HEK293 (cell line): Measurements from ENCODE around the gene SEMA4D.

Experiments
- CTCF ChIA-PET: fragments of 350-600 bp; formaldehyde crosslinking; extraction: SDS; loops from one replicate; lab custom pipeline; 2021; ENCODE audit warnings: antibody characterized with exemption; lab: Yijun Ruan, JAX
- POLR2A ChIA-PET: fragments of 300-600 bp; formaldehyde crosslinking; extraction: SDS; loops from one replicate; lab custom pipeline; 2020; ENCODE audit warnings: antibody characterized with exemption, inconsistent platforms; lab: Yijun Ruan, JAX
- H3K27ac ChIP-seq: fragments of 200-500 bp; sonication (Bioruptor generic); 2 replicates; pipeline ENCODE4 v1.5.1; 2014; ENCODE audit warnings: low read depth, low read length, control low read depth, inconsistent platforms; ENCODE audit errors: extremely low read depth
- H3K36me3 ChIP-seq, 2 experiments: fragments of 200-500 bp in 1 of 2; sonication (Bioruptor generic) in 1 of 2; 1 replicate in 1 of 2; 2 replicates in 1 of 2; pipeline ENCODE4 v1.5.1; 2014 to 2017; ENCODE audit warnings: inconsistent platforms in 2 of 2, low read length in 2 of 2; ENCODE audit not compliant: control insufficient read depth in 2 of 2, insufficient read depth in 1 of 2
- H3K4me1 ChIP-seq: fragments of 200-500 bp; sonication (Bioruptor generic); 2 replicates; pipeline ENCODE4 v1.5.1; 2014; ENCODE audit warnings: mild to moderate bottlenecking, low read length, inconsistent platforms; ENCODE audit not compliant: control insufficient read depth, insufficient read depth
- H3K4me3 ChIP-seq: 2 replicates; pipeline ENCODE4 v1.5.1; 2011; ENCODE audit warnings: low read depth, mild to moderate bottlenecking, control low read depth, low read length, moderate library complexity
- H3K9me3 ChIP-seq: fragments of 200-500 bp; sonication (Bioruptor generic); 2 replicates; pipeline ENCODE4 v1.5.1; 2014; ENCODE audit warnings: low read depth, low read length, inconsistent platforms; ENCODE audit not compliant: control insufficient read depth, insufficient read depth
- BCL11A ChIP-seq: fragments of 450-650 bp; formaldehyde crosslinking; IDR thresholded peaks from 2 replicates; pipeline ENCODE4 v1.5.1; 2016; ENCODE audit warnings: low read depth, missing biosample characterization, missing genetic modification characterization
- GLIS2 ChIP-seq: fragments of 450-650 bp; formaldehyde crosslinking; IDR thresholded peaks from 2 replicates; pipeline ENCODE4 v1.5.1; 2016; ENCODE audit warnings: missing biosample characterization, missing genetic modification characterization
- HOXA7 ChIP-seq: sonication (generic); formaldehyde crosslinking; IDR thresholded peaks from 2 replicates; pipeline ENCODE4 v1.8.1; 2022; ENCODE audit warnings: missing genetic modification reagents, borderline replicate concordance
- HOXC10 ChIP-seq: sonication (generic); formaldehyde crosslinking; IDR thresholded peaks from 2 replicates; pipeline ENCODE4 v1.8.1; 2023; ENCODE audit warnings: mild to moderate bottlenecking, missing genetic modification reagents
- KLF16 ChIP-seq: fragments of 450-650 bp; formaldehyde crosslinking; IDR thresholded peaks from 2 replicates; pipeline ENCODE4 v1.5.1; 2017; ENCODE audit warnings: missing biosample characterization, missing genetic modification characterization
- ZNF10 ChIP-seq: fragments of 450-650 bp; formaldehyde crosslinking; IDR thresholded peaks from 2 replicates; pipeline ENCODE4 v1.5.1; 2017; ENCODE audit warnings: missing biosample characterization, missing genetic modification characterization
- ZNF114 ChIP-seq: fragments of 450-650 bp; formaldehyde crosslinking; IDR thresholded peaks from 2 replicates; pipeline ENCODE4 v1.5.0; 2017; ENCODE audit warnings: missing biosample characterization, missing genetic modification characterization
- ZNF157 ChIP-seq: fragments of 450-650 bp; formaldehyde crosslinking; IDR thresholded peaks from 2 replicates; pipeline ENCODE4 v1.5.1; 2016; ENCODE audit warnings: missing biosample characterization, missing genetic modification characterization
- ZNF221 ChIP-seq: fragments of 450-650 bp; formaldehyde crosslinking; IDR thresholded peaks from 2 replicates; pipeline ENCODE4 v1.5.1; 2017; ENCODE audit warnings: missing biosample characterization, missing genetic modification characterization, borderline replicate concordance
- ZNF266 ChIP-seq: fragments of 450-650 bp; formaldehyde crosslinking; IDR thresholded peaks from 2 replicates; pipeline ENCODE4 v1.5.1; 2016; ENCODE audit warnings: missing biosample characterization, missing genetic modification characterization, low read depth
- ZNF366 ChIP-seq: fragments of 450-650 bp; formaldehyde crosslinking; conservative IDR thresholded peaks from 2 replicates; pipeline ENCODE4 v1.5.1; 2016; ENCODE audit warnings: missing biosample characterization, missing genetic modification characterization
- ZNF423 ChIP-seq: fragments of 450-650 bp; formaldehyde crosslinking; IDR thresholded peaks from 2 replicates; pipeline ENCODE4 v1.5.1; 2016; ENCODE audit warnings: missing biosample characterization, missing genetic modification characterization
- ZNF433 ChIP-seq: fragments of 450-650 bp; formaldehyde crosslinking; IDR thresholded peaks from 2 replicates; pipeline ENCODE4 v1.5.1; 2016; ENCODE audit warnings: missing biosample characterization, missing genetic modification characterization, low read depth
- ZNF555 ChIP-seq: fragments of 450-650 bp; formaldehyde crosslinking; conservative IDR thresholded peaks from 2 replicates; pipeline ENCODE4 v1.5.1; 2017; ENCODE audit warnings: missing biosample characterization, mild to moderate bottlenecking, missing genetic modification characterization, inconsistent platforms
- ZNF600 ChIP-seq: fragments of 450-650 bp; formaldehyde crosslinking; IDR thresholded peaks from 2 replicates; pipeline ENCODE4 v1.5.1; 2016; ENCODE audit warnings: missing biosample characterization, missing genetic modification characterization
- ZNF654 ChIP-seq: fragments of 450-650 bp; formaldehyde crosslinking; IDR thresholded peaks from 2 replicates; pipeline ENCODE4 v1.5.1; 2016; ENCODE audit warnings: low read depth, missing biosample characterization, missing genetic modification characterization
- TF ChIP-seq, protein P1 (sequence below): fragments of 450-650 bp; formaldehyde crosslinking; IDR thresholded peaks from 2 replicates; pipeline ENCODE4 v1.5.1; 2017; ENCODE audit warnings: missing biosample characterization, missing genetic modification characterization
- TF ChIP-seq, protein P2 (sequence below): fragments of 450-650 bp; formaldehyde crosslinking; IDR thresholded peaks from 2 replicates; pipeline ENCODE4 v1.5.1; 2016; ENCODE audit warnings: missing biosample characterization, missing genetic modification characterization
- TF ChIP-seq, protein P3 (sequence below): fragments of 450-650 bp; IDR thresholded peaks from 2 replicates; pipeline ENCODE4 v1.5.1; 2018; ENCODE audit warnings: missing biosample characterization, missing genetic modification characterization
- TF ChIP-seq, protein P4 (sequence below): fragments of 450-650 bp; formaldehyde crosslinking; IDR thresholded peaks from 2 replicates; pipeline ENCODE4 v1.5.1; 2017; ENCODE audit warnings: missing biosample characterization, missing genetic modification characterization
- TF ChIP-seq, protein P5 (sequence below): fragments of 450-650 bp; formaldehyde crosslinking; IDR thresholded peaks from 2 replicates; pipeline ENCODE4; 2016; ENCODE audit warnings: missing biosample characterization, missing genetic modification characterization
- TF ChIP-seq, protein P6 (sequence below): fragments of 450-650 bp; formaldehyde crosslinking; IDR thresholded peaks from 2 replicates; pipeline ENCODE4 v1.5.1; 2016; ENCODE audit warnings: missing biosample characterization, missing genetic modification characterization

SEMA4D gene

DNA sequence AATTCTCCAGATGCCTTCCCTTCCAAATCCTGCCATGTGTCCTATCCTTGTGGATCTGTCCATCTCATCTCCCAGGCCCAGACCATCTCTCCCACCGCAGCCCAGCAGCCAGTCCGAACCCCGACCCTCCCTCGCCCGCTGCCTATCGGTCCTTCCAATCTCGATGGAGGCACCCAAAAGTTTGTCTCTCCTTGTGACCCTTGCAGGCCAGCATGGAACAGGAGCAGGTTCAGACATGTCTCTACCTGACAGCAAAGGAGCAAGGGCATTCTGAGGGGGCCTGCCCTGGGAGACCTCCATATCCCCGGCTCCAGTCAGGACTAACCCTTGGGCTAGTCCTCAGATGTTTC, 51.0 kb downstream of the SEMA4D start (continued):
- no peak for TF ChIP-seq KLF16 (tag by site-specific recombination)

DNA sequence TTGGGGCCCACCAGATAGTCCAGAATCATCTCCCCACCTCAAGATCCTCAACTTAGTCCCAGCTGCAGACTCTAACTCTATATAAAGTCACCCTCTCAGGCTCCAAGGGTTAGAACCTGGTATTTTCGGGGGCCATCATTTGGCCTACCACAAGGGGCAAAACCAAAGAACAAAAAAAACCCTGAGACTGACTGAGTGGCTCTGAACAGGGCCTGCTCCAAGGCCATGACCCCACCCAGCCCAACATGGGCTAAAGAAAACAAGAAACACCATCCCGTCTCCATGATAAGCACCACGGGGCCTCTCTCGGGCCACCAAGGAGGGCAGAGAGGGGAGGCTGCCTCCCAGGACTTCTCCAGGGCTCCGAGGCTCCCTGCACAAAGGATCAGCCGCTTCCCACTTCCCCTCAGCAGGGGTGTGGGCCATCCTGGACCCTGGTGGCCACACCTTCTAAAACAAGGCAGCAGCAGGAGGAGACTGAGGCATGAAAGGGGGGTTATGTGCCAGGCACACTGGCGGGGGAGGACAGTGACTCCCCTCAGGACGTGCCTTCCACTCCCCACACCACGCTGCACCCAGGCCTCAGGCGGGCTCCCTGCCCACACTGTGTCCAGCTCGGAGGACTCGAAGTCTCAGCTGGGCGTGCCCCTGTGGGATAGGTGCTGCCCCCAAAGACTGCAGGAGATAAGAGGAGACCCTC, 51.5 kb downstream of the SEMA4D start:
- Histone ChIP-seq H3K27ac (no peak overlapping the region), H3K36me3 (peaks cover 0 to 14% of the 10 kb centered on the region in 2 experiments; a peak in 1 of 3 replicates), H3K4me1 (no peaks in the 10 kb centered on the region), H3K9me3 (no peaks in the 10 kb centered on the region), H3K4me3 (no peak overlapping the region)
- TF ChIP-seq ZNF555 (no peak), ZNF157 (no peak), HOXA7 (CRISPR knock-in tag) (no peak), ZNF433 (no peak), ZNF266 (tag by site-specific recombination) (no peak), ZNF600 (tag by site-specific recombination) (no peak), BCL11A (tag by site-specific recombination) (no peak), ZNF10 (tag by site-specific recombination) (no peak), ZNF423 (no peak)
- TF ChIP-seq, protein P1, sequence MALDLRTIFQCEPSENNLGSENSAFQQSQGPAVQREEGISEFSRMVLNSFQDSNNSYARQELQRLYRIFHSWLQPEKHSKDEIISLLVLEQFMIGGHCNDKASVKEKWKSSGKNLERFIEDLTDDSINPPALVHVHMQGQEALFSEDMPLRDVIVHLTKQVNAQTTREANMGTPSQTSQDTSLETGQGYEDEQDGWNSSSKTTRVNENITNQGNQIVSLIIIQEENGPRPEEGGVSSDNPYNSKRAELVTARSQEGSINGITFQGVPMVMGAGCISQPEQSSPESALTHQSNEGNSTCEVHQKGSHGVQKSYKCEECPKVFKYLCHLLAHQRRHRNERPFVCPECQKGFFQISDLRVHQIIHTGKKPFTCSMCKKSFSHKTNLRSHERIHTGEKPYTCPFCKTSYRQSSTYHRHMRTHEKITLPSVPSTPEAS, result no peak
- TF ChIP-seq, protein P2, sequence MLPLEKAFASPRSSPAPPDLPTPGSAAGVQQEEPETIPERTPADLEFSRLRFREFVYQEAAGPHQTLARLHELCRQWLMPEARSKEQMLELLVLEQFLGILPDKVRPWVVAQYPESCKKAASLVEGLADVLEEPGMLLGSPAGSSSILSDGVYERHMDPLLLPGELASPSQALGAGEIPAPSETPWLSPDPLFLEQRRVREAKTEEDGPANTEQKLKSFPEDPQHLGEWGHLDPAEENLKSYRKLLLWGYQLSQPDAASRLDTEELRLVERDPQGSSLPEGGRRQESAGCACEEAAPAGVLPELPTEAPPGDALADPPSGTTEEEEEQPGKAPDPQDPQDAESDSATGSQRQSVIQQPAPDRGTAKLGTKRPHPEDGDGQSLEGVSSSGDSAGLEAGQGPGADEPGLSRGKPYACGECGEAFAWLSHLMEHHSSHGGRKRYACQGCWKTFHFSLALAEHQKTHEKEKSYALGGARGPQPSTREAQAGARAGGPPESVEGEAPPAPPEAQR, result no peak
- TF ChIP-seq, protein P3, sequence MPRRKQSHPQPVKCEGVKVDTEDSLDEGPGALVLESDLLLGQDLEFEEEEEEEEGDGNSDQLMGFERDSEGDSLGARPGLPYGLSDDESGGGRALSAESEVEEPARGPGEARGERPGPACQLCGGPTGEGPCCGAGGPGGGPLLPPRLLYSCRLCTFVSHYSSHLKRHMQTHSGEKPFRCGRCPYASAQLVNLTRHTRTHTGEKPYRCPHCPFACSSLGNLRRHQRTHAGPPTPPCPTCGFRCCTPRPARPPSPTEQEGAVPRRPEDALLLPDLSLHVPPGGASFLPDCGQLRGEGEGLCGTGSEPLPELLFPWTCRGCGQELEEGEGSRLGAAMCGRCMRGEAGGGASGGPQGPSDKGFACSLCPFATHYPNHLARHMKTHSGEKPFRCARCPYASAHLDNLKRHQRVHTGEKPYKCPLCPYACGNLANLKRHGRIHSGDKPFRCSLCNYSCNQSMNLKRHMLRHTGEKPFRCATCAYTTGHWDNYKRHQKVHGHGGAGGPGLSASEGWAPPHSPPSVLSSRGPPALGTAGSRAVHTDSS (tag by site-specific recombination), result no peak
- TF ChIP-seq, protein P4, sequence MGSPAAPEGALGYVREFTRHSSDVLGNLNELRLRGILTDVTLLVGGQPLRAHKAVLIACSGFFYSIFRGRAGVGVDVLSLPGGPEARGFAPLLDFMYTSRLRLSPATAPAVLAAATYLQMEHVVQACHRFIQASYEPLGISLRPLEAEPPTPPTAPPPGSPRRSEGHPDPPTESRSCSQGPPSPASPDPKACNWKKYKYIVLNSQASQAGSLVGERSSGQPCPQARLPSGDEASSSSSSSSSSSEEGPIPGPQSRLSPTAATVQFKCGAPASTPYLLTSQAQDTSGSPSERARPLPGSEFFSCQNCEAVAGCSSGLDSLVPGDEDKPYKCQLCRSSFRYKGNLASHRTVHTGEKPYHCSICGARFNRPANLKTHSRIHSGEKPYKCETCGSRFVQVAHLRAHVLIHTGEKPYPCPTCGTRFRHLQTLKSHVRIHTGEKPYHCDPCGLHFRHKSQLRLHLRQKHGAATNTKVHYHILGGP (tag by site-specific recombination), result no peak
- ChIA-PET POLR2A (no interaction called here), CTCF (no interaction called here)

DNA sequence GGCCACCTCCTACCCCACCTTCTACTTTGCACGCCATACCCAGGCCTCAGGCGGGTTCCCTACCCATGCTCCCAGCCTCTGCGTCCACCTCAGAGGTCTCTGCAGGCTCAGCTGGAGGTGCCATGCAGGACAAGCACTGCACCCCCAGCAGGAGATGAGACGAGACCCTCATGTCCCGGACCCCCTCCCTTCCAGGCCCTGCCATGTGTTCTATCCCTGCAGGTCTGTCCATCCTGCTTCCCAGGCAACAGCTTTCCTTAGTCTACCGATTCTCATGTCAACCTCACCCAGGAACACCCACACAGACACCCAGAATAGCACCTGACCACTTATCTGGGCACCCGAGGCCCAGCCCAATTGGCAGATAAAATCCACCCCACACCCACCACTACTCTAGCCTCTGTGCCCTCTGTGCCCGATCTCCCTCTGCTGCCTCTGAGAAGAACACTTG, 52.1 kb downstream of the SEMA4D start:
- Histone ChIP-seq H3K36me3 (peaks cover 0 to 14% of the 10 kb centered on the region in 2 experiments; a peak in 1 of 3 replicates), H3K4me3 (no peak overlapping the region), H3K27ac (no peak overlapping the region), H3K4me1 (no peaks in the 10 kb centered on the region), H3K9me3 (no peaks in the 10 kb centered on the region)
- ChIA-PET POLR2A (no interaction called here), CTCF (no interaction called here)
- TF ChIP-seq, protein P4 (tag by site-specific recombination), result no peak
- TF ChIP-seq HOXC10 (CRISPR knock-in tag) (no peak), ZNF266 (tag by site-specific recombination) (no peak), GLIS2 (tag by site-specific recombination) (no peak), ZNF654 (tag by site-specific recombination) (no peak), ZNF114 (tag by site-specific recombination) (no peak), ZNF366 (tag by site-specific recombination) (no peak), ZNF221 (tag by site-specific recombination) (no peak)
- TF ChIP-seq, protein P5, sequence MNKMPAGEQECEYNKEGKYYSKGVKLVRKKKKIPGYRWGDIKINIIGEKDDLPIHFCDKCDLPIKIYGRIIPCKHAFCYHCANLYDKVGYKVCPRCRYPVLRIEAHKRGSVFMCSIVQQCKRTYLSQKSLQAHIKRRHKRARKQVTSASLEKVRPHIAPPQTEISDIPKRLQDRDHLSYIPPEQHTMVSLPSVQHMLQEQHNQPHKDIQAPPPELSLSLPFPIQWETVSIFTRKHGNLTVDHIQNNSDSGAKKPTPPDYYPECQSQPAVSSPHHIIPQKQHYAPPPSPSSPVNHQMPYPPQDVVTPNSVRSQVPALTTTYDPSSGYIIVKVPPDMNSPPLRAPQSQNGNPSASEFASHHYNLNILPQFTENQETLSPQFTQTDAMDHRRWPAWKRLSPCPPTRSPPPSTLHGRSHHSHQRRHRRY (tag by site-specific recombination), result no peak
- TF ChIP-seq, protein P6, sequence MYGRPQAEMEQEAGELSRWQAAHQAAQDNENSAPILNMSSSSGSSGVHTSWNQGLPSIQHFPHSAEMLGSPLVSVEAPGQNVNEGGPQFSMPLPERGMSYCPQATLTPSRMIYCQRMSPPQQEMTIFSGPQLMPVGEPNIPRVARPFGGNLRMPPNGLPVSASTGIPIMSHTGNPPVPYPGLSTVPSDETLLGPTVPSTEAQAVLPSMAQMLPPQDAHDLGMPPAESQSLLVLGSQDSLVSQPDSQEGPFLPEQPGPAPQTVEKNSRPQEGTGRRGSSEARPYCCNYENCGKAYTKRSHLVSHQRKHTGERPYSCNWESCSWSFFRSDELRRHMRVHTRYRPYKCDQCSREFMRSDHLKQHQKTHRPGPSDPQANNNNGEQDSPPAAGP (tag by site-specific recombination), result no peak
